Motor neuron (in vitro differentiated cells): ENCODE results near the gene CAMKMT. TPM values are rescaled to one million over a fixed set of nuclear protein-coding genes. Genes with fewer than 3 reads are reported as not detected.

Experiments
- ATAC-seq, 8 experiments: fragments of 200-7000 bp; cut with Tn5 transposase; replicated peaks in 6 of 8; 2 replicates each; pipeline ENCODE4 v1.8.0; 2021; ENCODE audit warnings: mild to moderate bottlenecking in 8 of 8, moderate library complexity in 8 of 8
- H3K27ac ChIP-seq, 2 donors: fragments of 250-450 bp; sonication (Bioruptor Pico); 2 replicates each; pipeline ENCODE4 v1.9.0; 2021; ENCODE audit warnings: antibody characterized with exemption in 2 of 2, mild to moderate bottlenecking in 2 of 2, moderate library complexity in 1 of 2
- H3K4me1 ChIP-seq, 2 donors: fragments of 250-450 bp; sonication (Bioruptor Pico); replicated peaks in 1 of 2; 2 replicates each; pipeline ENCODE4 v1.6.1; 2021; ENCODE audit warnings: antibody characterized with exemption in 2 of 2, mild to moderate bottlenecking in 2 of 2, moderate library complexity in 1 of 2
- H3K4me3 ChIP-seq, 5 donors: fragments of 250-450 bp; sonication (Bioruptor Pico); 2 replicates each; pipeline ENCODE4 v1.9.0; 2021; ENCODE audit warnings: antibody characterized with exemption in 5 of 5, mild to moderate bottlenecking in 5 of 5, moderate library complexity in 4 of 5
- WGBS, 10 experiments: fragments of 450-650 bp; shearing (Covaris generic); methylation state at CpG; one replicate each; pipeline ENCODE4 v1.0.0; 2022; 5-methylcytosine and 5-hydroxymethylcytosine counted together
- in situ Hi-C, 9 experiments: fragments of 400-800 bp; cut with MboI; loops; one replicate each; pipeline ENCODE4 v1.15.0; 2021; ENCODE audit warnings: low sequenced_read_pairs in 9 of 9, low pct_unique_long_range_greater_than_20kb in 2 of 9; ENCODE audit not compliant: unreplicated experiment in 9 of 9
- total RNA-seq, 8 experiments: library from RNA; unstranded; fragments of 300-600 nt; gene quantifications; 2 replicates each; pipeline versions ENCODE4 v1.2.3 to v1.2.4, GENCODE V29; 2022

CAMKMT gene
- total RNA-seq, 8 experiments from 2014 or later: 3.6 to 15.7 (median 6.1) TPM

DNA sequence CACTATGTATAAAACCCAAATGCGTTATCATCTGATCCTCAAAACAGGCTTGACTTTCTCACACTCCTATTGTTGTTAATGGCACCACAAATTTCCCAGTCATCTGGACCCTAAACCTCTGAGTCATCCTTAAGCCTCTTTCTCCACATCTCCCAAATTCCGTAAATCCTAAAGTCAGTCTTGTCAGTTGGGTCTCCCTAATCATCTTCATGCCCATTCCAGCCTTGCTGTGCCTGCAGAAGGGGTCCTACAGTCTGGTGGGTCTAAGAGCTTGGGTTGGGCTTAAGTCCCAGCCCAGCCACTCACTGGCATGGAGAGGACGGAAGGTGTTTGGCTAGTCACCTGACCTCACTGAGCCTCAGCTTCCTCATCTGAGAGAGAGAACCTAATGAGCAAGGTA, 314.6 kb downstream of the CAMKMT start:
- Histone ChIP-seq H3K4me3 (no peak overlapping the region), H3K27ac (no peak overlapping the region), H3K4me1 (peaks cover 8 to 10% of the 10 kb centered on the region in 2 donors)
- no peak for ATAC-seq
- in situ Hi-C loops: no loop called here
- WGBS, 10 experiments: 89 to 100% (median 97%) methylated on average over 1 to 3 of the region's 3 CpGs

DNA sequence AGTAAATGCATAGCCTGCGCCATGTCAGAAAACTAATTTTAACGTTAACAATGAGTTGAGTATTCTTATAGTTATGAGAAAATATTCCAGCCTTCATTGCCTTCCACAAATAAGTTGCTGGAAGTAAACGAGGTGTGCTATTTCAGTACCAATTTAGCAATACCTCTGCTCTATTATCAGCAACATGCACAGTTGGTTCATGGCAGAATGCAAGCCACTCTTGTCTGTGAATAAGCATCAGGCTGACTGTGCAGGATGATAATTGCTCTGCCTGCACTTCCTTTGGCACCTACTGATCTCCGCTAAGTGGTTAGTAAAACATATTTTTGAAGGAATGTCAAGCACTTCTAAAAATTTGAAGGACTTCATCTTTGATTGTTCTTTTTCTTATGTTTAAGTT, 317.8 kb downstream of the CAMKMT start:
- no peak overlapping the region for H3K4me3 ChIP-seq
- peaks cover 8% of the 10 kb centered on the region in 2 donors for H3K4me1 ChIP-seq
- H3K27ac ChIP-seq: no peak overlapping the region
- no peak for ATAC-seq
- in situ Hi-C loops: no loop called here
- 80 to 97% (median 93%) methylated on average over 2 to 4 of the region's 4 CpGs; no CpG with 5 or more reads in 2 of the 10 experiments for WGBS, 10 experiments

DNA sequence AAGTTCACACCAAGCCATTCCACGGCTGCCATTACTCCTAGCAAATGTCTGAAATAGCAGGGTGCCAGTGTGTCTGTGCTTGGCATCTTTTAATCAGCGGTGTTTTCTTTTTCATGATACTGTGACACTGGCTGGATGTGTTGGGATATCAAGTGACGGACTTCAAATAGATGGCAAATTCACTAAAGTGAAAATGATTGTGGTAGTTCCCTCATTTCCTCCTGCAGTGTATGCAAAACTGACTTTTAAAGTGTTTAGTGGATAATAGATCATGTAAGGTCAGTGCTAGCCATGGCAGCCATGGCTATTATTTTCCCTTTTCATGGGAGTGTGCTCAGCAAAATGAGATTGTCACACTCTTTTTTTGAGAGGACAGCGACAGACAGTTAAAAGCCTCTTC, 318.2 kb downstream of the CAMKMT start:
- in situ Hi-C loops: no loop called here
- WGBS, 10 experiments: 0 to 100% (median 81%) methylated on average over 1 to 4 of the region's 4 CpGs; no CpG with 5 or more reads in 1 of the 10 experiments
- peak in 2 of 8 experiments; percentile 25 to 44 for ATAC-seq
- Histone ChIP-seq H3K4me3 (no peak overlapping the region), H3K4me1 (peaks cover 4 to 7% of the 10 kb centered on the region in 2 donors), H3K27ac (no peak overlapping the region)

DNA sequence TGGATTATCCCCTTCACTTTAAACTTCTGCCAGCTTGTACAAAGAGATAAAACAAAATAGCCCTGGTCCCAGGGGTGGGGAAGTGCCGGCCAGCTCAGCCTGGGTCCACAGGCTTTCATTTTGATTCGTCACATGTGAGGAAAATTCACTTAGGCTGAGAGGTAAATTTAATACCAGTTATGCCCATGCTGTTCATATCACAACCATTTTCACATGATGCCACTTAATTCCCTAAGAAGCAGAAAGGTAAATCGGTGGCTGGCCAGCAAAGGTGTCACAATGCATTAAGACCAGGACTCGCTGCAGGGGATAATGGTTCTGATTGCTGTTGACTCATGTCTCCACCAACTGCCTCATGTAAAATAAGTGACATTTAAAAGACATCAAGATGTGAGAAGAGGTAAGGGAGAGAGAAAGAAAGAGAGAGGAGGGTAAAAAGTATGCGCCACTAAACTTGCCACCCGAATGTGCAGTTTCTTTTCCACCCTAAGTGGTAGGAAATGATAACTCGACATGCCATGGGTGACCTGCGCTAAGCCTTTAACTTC, 318.8 kb downstream of the CAMKMT start:
- in situ Hi-C loops: no loop called here
- no peak overlapping the region for H3K27ac ChIP-seq
- H3K4me1 ChIP-seq: peaks cover 4% of the 10 kb centered on the region in 2 donors
- no peak overlapping the region for H3K4me3 ChIP-seq
- ATAC-seq: no peak
- WGBS, 10 experiments: 70 to 100% (median 87%) methylated on average over 2 to 8 of the region's 8 CpGs

DNA sequence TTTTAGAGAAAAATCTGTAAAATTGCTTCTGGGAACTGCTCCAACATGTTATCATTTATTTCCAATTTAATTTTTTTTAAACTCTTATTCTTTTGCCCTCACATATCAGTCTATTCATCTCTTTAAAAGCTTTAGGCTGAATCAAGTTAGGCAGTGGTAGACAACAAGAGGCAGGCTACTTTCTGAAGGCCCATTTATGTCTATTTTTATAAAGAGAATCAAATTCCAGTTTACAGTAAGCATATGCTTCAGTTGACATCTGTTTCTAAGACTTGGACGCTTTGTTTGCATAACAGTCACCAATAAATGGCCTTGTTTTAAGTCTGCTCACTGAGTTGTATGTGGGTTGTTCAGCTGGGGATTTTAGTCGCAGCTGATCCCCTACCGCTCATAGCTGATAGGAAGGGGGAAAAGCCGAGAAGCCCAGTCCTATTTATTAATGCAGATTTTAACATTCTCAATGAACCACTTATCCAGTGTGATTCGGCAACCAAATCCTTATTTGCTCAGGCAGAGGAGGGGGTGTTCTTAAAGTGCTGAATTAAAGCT, 319.3 kb downstream of the CAMKMT start:
- no peak overlapping the region for H3K4me3 ChIP-seq
- in situ Hi-C loops: no loop called here
- 38 to 78% (median 52%) methylated on average over 1 to 5 of the region's 5 CpGs; no CpG with 5 or more reads in 1 of the 10 experiments for WGBS, 10 experiments
- ATAC-seq: peak in 3 of 8 experiments; percentile 59 to 71 (median 69)
- no peak overlapping the region for H3K27ac ChIP-seq
- H3K4me1 ChIP-seq: peaks cover 4% of the 10 kb centered on the region in 2 donors

DNA sequence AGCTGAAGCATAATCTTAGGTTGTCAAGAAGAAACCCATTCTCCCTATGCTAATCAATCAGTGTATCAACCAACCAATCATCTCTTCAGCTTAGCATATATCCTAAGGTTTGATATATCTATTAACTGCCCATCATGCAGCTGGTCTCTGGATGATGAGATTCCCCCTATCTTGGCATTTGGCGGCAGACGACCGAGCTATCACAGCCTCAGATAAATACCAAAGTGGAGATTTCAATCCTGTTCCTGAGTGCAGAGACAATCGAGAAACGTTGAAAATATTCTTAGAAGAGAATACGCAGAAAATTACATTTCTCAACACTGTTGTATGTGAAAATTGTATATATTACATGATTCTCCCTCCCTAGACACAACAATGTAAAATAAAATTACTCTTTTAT, 320.7 kb downstream of the CAMKMT start:
- peaks cover 4% of the 10 kb centered on the region in 2 donors for H3K4me1 ChIP-seq
- no peak for ATAC-seq
- in situ Hi-C loops: no loop called here
- no peak overlapping the region for H3K27ac ChIP-seq
- no peak overlapping the region for H3K4me3 ChIP-seq
- 89 to 100% (median 95%) methylated on average over 3 to 6 of the region's 6 CpGs; no CpG with 5 or more reads in 2 of the 10 experiments for WGBS, 10 experiments

DNA sequence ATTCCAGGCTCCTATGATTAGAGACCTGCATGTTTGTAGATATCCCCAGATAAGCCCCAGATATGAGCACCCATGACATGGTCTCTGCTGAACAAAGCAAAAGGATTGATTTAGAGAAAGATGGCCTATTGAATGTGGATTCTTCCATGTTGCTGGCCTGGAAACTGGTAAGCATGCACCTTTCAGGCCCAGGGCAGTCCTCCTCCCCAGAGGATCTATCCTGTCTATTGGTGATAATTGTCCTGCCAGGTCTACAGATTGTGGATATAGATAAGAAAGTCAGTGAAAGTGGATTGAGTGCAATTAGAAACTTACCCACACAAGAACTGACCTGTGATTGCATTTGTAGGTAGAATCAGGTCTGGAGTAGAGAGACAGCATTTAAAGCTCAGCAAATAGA, 322.8 kb downstream of the CAMKMT start:
- in situ Hi-C loops: no loop called here
- Histone ChIP-seq H3K4me3 (no peak overlapping the region), H3K4me1 (peaks cover 4% of the 10 kb centered on the region in 2 donors), H3K27ac (no peak overlapping the region)
- ATAC-seq: no peak

DNA sequence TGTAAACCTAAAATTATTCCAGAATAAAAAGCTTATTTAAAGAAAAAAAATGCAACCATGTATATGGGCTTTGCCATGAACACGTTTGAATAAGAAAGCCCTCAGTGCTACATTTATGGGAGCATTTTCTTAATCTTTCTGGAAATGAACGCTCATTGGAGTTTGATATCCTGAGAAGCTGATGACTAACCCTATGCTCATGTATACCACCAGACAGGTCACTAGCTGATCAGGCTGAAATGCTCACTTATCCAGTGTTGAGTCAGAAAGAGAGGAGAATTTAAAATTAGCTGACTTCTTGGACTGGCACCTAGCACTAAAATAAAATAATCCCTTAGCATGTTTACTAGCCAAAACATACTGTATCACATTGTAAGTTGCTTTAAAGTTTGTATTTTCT, 324.8 kb downstream of the CAMKMT start:
- Histone ChIP-seq H3K27ac (no peak overlapping the region), H3K4me3 (no peak overlapping the region), H3K4me1 (no peaks in the 10 kb centered on the region)
- 0 to 100% (median 87%) methylated on average over 1 to 2 of the region's 2 CpGs; no CpG with 5 or more reads in 1 of the 10 experiments for WGBS, 10 experiments
- in situ Hi-C loops: no loop called here
- ATAC-seq: peak in 1 of 8 experiments; percentile 44

DNA sequence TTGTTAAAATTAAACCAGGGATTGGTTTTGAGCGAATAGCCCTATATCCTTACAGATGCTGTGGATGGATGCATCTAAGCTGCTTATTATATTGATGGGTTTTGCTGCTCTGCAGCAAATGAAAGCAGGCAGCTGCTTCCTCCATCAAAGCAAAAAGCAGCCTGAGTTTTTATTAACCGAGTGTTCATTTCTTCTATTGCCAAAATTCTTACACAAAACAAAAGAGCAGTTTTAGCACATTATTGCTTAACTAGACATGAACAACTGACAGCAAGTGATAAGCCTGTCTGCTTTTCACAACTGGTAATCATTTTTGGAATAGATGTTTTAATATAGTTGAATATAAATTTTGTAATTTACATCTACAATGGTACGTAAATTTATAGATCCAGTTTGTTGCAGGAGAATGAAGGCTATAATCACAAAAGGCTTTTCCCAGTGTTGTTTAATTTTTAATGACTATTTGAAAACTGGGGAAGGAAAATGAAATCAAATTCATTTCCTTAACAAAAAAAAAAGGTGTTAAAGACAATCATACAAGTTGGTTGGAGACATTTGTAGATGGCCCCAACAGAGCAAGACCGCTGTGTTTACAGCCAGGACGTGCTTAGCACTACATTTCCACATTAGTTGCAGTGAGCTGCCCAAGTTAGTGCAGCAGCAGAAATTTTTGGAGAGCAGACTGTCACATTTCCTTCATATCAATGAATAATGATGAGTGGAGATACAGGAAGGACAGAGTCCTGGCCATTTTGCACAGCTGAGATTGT, 326.1 kb downstream of the CAMKMT start:
- ATAC-seq: no peak
- in situ Hi-C loops: no loop called here
- Histone ChIP-seq H3K27ac (no peak overlapping the region), H3K4me3 (no peak overlapping the region), H3K4me1 (no peaks in the 10 kb centered on the region)
- 60 to 100% (median 88%) methylated on average over 2 to 5 of the region's 5 CpGs for whole genome bisulfite sequencing, 10 experiments

DNA sequence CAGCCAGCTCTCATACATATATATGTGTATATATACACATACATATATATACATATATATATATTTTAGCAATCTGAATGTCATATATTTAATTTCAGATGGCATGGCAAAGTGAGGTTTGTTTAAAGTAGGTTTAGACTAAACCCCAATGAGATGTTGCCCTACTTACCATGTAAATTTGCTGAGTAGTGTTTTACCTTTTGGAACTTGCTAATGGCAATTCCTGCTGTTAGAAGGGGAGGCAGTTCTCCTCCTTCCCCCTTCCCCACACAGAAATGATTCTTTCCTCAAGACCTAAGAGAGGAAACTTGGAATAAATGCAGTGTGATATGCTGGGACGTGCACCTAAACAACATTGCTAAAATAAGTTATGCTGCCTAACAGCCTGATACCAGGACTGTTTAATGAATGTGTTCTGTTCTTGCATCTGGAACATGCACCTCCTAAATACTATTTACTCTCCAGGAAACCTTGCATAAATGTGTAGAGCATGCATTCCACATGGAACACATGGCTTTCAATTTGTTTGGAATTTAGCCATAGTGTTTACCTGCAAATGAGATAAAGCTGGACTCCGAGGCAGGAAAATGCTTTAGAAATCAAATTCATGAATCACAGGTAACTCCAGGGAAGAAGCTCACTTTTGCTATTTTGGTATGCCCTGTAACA, 326.8 kb downstream of the CAMKMT start:
- no peaks in the 10 kb centered on the region for H3K4me1 ChIP-seq
- ATAC-seq: peak in 1 of 8 experiments; percentile 26
- H3K27ac ChIP-seq: no peak overlapping the region
- in situ Hi-C loops: no loop called here
- WGBS, 10 experiments: 62 to 100% (median 80%) methylated on average over 1 to 2 of the region's 2 CpGs; no CpG with 5 or more reads in 1 of the 10 experiments
- H3K4me3 ChIP-seq: no peak overlapping the region

DNA sequence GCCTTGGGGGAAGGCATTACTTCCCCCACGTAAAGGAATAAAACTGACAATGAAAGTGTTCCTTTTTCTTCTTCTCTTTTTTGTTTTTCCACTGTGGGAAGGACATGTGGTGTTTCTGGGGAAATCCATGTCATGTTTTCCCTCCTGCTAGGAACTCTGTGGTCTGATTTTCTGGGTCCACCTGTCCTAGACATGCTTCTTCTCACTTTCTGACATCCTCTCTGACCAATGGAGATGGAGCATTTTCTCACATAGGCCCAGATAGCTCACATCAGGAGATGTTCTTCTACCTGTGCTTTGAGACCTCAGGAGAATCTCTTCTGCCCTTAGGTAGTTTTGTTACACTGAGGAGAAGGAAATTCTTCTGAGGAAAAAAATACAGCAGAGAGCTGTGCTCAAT, 327.8 kb downstream of the CAMKMT start:
- no peak for ATAC-seq
- in situ Hi-C loops: no loop called here
- 88 to 100% methylated on average over 1 of the region's 1 CpG; no CpG with 5 or more reads in 8 of the 10 experiments for WGBS, 10 experiments
- H3K27ac ChIP-seq: no peak overlapping the region
- no peak overlapping the region for H3K4me3 ChIP-seq
- no peaks in the 10 kb centered on the region for H3K4me1 ChIP-seq

DNA sequence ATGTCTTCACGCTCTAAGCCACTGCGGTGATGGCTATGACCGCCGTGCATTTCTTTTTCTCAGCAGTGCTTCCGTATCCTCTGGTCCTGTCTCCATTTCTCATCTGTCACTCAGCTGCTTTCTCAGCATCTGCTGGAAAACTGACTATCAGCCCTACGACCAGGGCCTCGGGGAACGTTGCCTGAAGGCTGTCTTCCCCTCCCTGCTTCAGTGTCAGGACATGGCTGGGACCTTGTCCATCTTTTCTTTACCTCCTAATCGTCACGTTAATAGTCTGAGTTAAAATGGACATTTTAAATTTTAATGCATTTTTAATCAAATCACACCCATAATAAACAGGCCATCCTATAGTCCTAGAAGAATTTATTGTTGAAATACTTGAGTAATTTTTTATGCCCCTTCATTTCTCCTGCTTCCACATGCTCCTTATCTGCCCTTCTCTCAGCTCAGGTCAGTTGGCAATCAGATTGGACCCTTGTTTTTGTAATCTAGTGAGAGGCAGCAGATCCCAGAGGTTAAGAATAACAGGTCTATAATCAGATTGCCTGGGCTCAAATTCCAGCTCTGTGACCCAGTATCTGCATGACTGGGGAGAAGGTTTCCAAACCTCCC, 329.5 kb downstream of the CAMKMT start:
- H3K4me3 ChIP-seq: no peak overlapping the region
- no peaks in the 10 kb centered on the region for H3K4me1 ChIP-seq
- in situ Hi-C loops: no loop called here
- no peak for ATAC-seq
- 74 to 97% (median 91%) methylated on average over 2 to 10 of the region's 10 CpGs; no CpG with 5 or more reads in 2 of the 10 experiments for WGBS, 10 experiments
- H3K27ac ChIP-seq: no peak overlapping the region

DNA sequence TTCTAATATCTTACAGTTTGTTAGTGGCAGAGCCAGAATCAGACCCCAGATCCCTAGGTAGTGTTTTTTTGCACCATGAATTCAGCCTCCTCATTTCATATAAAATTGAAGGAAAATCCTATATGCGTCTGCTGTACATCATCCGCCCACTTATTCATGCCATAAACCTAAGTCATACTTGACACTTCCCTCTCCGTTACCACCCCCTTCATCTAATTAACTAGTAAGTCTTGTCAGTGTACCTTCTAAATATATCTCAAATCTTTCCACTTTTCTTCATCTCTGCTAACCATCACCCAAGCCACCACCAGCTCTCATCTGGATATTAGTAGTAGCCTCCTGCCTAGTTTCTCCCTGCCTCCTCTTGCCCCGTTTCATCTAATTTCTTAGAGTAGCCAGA, 331.1 kb downstream of the CAMKMT start:
- WGBS, 10 experiments: 60 to 100% (median 92%) methylated on average over 1 to 4 of the region's 4 CpGs; no CpG with 5 or more reads in 1 of the 10 experiments
- Histone ChIP-seq H3K4me1 (no peaks in the 10 kb centered on the region), H3K27ac (no peak overlapping the region), H3K4me3 (no peak overlapping the region)
- ATAC-seq: no peak
- in situ Hi-C loops: no loop called here
